Dermis microvascular lymphatic vessel endothelial cell (primary cell): ENCODE data around the gene USP12. TPM values are rescaled to one million over a fixed set of nuclear protein-coding genes. Genes with fewer than 3 reads are reported as not detected.
"Not testable (repeated sequence)": the region's sequence is repeated elsewhere in the genome, so short reads cannot be mapped to it uniquely, and the experiment has no call there.

ENCODE experiments used
- DNase-seq, 2 donors: peaks; one replicate each; pipeline versions ENCODE4 v3.0.0 to v3.0.0-alpha.2; 2010; ENCODE audit warnings: low read depth in 2 of 2
- total RNA-seq: library from RNA; depleted of rRNA; stranded (reverse); fragments of >200 nt; gene quantifications from 2 replicates; pipeline ENCODE4 v1.2.1, GENCODE V29; 2014

Gene USP12
- total RNA-seq, 1 donor from 2014 or later = 19.3 TPM

GRCh38 chr13:27080018-27080948 is 91.3 kb downstream of the USP12 start:
- DNase-seq = no peak

GRCh38 chr13:27079421-27079958 is 92.1 kb downstream of the USP12 start:
- no peak for DNase-seq

GRCh38 chr13:27077451-27077850 is 94.2 kb downstream of the USP12 start:
- no peak for DNase-seq

GRCh38 chr13:27076421-27076820 is 95.2 kb downstream of the USP12 start:
- no peak for DNase-seq

GRCh38 chr13:27073186-27073585 is 98.4 kb downstream of the USP12 start:
- no peak for DNase-seq

GRCh38 chr13:27066123-27066522 is 105.5 kb downstream of the USP12 start:
- not testable (repeated sequence) for DNase-seq

- DNase-seq = no peak
These were observed 106.0 kb downstream of the USP12 start for GRCh38 chr13:27065582-27065981.

GRCh38 chr13:27064252-27064995 is 107.2 kb downstream of the USP12 start:
- DNase-seq = no peak

GRCh38 chr13:27057817-27058216 is 113.8 kb downstream of the USP12 start:
- DNase-seq = no peak

- DNase-seq = no peak
These were observed 116.1 kb downstream of the USP12 start for GRCh38 chr13:27055526-27055925.

- no peak for DNase-seq
These were observed 116.9 kb downstream of the USP12 start for GRCh38 chr13:27054760-27055159.

GRCh38 chr13:27053902-27054595 is 117.6 kb downstream of the USP12 start:
- peak in 1 of 2 donors; percentile 31 for DNase-seq

GRCh38 chr13:27053210-27053884 is 118.3 kb downstream of the USP12 start:
- no peak for DNase-seq

- DNase-seq = no peak
These were observed 118.9 kb downstream of the USP12 start for GRCh38 chr13:27052551-27053208.

- DNase-seq = no peak
These were observed 124.5 kb downstream of the USP12 start for GRCh38 chr13:27047081-27047480.

GRCh38 chr13:27044837-27045570 is 126.6 kb downstream of the USP12 start:
- DNase-seq = no peak

- DNase-seq = peak; percentile 35 to 73
These were observed 128.6 kb downstream of the USP12 start for GRCh38 chr13:27043013-27043412.

- no peak for DNase-seq
These were observed 130.3 kb downstream of the USP12 start for GRCh38 chr13:27041341-27041740.

- no peak for DNase-seq
These were observed 130.8 kb downstream of the USP12 start for GRCh38 chr13:27040826-27041108.

- DNase-seq = no peak
These were observed 132.4 kb downstream of the USP12 start for GRCh38 chr13:27039171-27039701.
